GM21360 (cell line): ENCODE data around the gene FKBP11.
A peak's percentile ranks its signal among the peaks of the same experiment; 100 is the strongest.

Experiments used
- ATAC-seq: cut with Tn5 transposase; IDR thresholded peaks from one replicate; pipeline ENCODE4 v1.9.1; 2021; ENCODE audit warnings: mild to moderate bottlenecking, moderate library complexity; ENCODE audit not compliant: unreplicated experiment

The FKBP11 gene

DNA sequence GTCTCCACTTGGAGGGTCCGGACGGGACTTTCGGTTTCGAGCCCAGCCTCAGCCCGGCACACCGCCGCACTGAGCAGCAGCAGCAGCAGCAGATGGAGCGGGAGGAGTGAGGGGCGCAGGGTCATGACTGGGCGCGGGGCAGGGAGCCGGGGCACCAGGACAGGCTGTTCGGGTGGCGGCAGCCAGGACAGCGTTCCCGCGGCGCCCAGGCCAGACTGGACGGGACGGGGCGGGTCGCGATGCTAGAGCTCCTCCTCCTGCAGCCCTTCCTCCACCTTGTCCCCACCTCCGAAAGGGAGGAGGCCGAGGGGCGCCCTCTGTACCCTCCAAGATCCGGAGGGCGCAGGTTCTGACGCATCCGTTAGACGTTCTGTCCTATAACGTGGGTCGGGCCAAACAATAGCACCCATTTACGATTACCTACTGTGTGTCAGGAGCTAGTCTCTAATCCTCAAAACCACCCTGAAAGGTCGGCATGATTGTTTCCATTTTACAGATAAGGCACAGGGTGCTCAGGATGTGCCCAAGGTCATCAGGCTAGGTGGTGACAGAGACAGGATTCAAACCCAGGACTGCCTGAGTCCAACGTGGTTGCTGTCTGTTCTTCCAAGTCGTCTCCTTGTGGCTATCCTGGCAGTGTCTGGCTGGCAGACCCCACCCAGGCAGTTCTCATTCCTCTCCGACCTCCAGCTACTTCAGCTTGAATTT is at the start of gene FKBP11:
TSS of gene FKBP11 (minus strand) at position 189 of the 708 bp plus-strand sequence. CDS start at position 125, 64 bp downstream.
- no peak for ATAC-seq

- ATAC-seq = no peak
These were observed 48.8 kb upstream of the FKBP11 start for GRCh38 chr12:48973941-48974673.

DNA sequence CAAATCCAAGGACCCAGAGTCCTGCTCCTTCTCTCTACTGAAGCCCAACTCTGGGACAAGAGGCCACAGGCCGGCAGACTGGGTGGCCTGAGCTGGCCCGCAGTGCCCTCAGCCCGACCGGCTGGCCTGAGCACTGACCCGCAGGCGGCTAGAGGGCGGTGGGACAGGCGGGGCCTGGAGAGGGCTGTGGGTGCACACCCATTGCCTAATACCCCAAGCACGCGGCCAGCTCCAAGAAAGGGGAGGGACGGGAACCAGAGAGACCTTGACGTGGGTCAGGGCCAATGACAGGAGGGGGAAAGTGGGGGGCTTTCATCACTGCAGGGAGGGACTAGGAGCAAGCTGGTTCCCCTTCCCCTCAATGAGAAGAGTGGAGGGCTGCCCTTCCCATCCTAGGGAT is 48.2 kb upstream of the FKBP11 start:
- ATAC-seq = no peak

DNA sequence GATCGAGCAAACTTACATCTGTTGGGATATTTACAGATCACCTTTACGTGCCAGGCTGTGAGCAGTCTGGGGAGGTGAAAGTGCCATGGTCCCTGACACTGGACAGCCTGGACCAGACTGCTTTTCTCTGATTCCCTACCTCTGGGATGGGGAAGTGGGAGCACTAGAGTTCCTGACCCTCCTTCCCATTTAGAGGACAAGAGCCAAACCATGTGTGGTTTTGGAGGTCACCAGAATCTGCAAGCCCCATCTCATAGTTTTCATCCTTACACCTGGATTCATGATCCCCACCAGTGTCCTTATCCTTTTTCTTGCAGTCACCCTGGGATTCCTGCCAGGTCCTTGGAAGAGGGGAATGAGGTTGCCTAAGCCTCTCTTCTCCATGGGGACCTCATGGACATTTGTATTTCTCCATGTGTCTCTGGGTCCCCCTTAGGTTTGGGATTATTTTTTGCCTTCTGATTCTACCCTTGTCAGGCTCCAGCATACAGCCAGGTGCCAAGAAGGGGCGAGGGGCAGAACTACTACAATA is 47.7 kb upstream of the FKBP11 start:
- no peak for ATAC-seq

GRCh38 chr12:48972213-48972951 is 47.1 kb upstream of the FKBP11 start:
- no peak for ATAC-seq

DNA sequence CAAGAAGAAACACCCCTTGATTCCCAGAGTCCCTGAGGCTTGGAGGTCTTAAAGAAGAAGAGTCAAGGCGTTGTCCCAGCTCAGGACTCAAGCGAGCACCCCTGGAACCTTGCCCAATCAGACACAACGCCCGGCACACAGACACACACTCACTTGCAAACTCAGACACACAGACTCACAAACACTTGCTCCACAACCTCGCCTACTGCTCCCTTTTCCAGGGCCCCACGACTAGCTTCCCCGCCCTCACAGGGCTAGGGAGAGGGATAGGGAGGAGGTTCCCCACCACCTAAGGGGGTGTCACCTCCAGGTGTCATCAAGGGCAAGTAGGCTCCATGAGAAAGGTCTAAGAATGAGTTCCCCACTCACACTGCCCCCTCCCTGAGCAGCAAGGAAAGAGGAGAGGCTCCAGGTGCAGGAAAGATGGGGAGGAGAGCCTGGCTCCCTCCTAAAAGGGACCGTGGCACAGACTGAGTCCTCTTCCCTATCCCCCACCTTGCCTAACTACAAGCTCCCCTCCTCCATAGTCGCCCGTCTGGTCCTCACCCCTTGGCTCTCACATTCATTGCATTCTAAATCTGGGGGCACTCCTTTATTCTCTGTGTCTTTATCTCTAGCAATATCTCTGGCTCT is 45.5 kb upstream of the FKBP11 start:
- ATAC-seq = no peak

- no peak for ATAC-seq
These were observed 44.8 kb upstream of the FKBP11 start for GRCh38 chr12:48969833-48970701.

GRCh38 chr12:48969160-48969771 is 44.0 kb upstream of the FKBP11 start:
- ATAC-seq = no peak

GRCh38 chr12:48968467-48968866 is 43.2 kb upstream of the FKBP11 start:
- ATAC-seq = no peak

DNA sequence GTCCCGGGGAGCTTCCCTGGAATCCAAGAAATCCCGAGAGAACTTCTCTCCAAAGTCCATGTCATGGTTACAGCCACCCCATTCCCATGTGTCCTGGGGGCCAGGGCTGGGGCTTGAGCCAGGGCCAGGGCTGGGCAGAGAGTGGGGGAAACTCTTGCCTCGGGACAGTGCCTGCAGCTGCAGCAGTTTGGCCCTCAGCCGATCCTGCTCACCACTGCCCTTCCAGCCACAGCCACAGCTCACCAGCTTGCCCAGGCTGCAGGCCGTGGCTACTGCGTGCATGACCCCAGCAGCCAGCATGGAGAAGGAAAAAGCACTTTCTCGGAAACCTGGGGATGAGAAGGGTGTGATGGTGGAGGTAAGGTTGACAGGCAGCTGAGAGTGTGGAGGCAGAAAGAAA is 42.7 kb upstream of the FKBP11 start:
- no peak for ATAC-seq

DNA sequence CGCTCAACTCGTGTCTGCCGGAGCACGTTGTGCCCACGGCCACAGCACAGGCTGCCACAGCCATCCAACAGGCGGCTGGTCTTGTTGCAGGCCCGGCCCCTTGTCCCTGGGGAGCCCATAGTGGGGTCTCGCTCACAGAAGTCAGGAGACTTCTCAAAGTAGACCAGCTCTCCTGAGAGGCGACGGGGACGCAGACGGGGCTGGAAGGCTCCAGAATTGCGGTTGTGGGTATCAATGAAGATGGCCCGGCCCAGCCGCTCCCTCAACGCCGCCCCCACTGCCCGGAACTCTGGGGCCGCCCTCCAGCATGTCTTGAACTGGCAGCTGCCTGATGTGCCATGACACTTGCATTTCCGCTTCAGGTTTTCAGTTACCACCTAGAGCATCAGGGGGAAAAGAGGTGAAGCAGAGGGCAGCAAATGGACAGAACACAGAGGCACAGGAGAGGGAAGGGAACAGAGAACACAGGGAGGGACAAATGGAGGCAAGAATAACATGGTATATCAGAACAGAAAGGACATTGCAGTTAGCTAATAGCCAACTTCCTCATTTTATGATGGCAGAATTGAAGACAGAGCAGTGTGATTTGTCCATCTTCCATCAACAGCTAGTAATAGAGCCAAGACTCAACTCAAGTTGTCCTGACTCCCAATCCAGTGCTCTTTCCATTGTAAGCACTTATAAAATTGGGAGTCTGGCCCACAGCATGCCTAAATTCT is 41.0 kb upstream of the FKBP11 start:
- ATAC-seq = no peak

DNA sequence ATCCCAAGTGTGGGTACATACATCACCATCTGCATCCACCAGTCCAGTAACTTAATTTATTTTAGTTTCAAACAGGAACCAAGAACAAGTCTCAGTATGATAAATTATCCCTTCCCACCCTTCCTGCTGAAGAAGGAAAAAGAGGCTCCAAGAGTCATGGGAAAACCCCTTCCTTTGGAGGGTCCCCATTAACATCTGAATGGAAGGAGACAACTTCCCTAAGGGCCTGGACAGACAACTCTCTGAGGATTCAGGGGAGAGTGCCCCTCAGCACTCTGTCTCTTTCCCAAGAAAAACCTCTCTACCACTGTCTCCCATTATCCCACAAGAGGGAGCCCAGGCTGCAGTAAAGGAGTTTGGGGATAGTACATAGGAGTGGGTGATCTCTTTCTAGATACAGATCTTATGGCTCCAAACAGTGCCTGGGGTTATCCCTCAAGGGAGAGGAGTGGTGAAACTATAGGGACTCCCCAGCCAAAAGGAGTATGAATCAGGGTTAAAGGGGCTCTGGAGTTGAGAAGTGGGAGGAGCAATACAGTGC is 40.1 kb upstream of the FKBP11 start:
- ATAC-seq = no peak

- ATAC-seq = no peak
These were observed 36.5 kb upstream of the FKBP11 start for GRCh38 chr12:48961801-48962200.

GRCh38 chr12:48961331-48961730 is 36.0 kb upstream of the FKBP11 start:
- no peak for ATAC-seq

DNA sequence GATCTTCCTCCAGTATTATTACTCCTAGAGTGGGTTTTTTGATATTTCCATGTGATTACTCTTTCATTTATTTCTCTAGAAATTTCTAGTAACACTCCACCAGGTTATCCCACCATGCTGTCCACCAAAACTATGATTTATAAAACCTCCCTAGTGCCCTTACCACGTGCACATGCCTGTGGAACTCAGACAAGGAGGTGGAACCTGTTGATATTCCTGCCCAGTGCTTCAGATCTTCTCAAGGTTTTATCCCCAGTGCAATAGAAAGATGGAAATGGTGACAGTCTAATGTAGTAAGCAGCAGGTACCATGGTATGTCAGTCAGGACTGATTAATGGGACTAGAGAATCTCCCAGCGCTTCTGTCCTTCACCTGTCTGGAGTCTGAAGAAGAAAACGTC is 35.5 kb upstream of the FKBP11 start:
- no peak for ATAC-seq

- ATAC-seq = no peak
These were observed 32.7 kb upstream of the FKBP11 start for GRCh38 chr12:48958049-48958388.

DNA sequence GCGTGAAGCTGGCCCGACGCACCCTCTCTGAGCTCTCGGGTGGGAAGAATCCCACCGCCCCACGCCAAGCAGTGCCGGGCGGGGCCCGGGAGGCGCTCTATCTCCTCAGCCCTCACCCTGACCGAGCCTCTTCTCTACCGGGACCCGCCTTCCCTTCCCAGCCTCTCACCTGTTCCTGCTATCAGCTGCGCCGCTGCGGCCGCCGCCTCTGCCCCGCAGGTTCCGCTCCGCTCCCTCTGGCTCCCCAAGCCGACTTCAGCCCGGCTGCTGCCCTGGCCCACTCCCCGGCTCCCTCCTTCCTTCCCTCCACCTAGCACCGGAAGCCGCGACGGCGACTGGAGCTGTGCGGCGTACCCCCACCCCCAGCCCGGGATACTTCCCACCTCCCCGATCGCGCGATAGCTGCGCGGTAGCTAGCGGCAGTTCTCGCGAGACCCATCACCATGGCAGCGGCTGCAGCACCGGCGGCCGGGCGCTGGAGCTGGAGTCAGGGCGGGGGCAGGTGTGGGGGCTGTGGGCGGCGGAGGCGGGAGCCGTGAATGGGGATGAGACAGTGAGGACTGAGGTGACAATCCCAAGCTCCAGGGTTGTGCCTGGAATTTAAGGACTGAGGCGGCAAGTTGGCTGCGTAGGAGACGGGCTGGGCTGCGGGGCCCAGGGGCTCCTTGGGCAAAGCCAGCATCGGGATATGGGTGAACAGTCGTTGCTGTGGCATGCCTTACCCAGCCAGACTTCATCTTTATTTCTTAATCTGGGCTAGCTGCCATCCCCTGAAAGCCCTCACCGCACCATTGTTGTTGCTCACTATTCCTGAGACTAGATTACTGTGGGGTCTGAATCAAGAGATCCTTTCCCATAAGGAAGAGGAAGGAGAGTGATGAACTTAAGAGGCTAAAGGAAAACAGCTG is 32.1 kb upstream of the FKBP11 start, which contains the start of gene ARF3:
TSS of gene ARF3 (minus strand) at position 347 of the 908 bp plus-strand sequence. CDS start 16,392 bp downstream, outside the sequence.
- peak; percentile 82 for ATAC-seq
